ENCODE results near the gene EIF2B2.
"Not testable (repeated sequence)": the region's sequence is repeated elsewhere in the genome, so short reads cannot be mapped to it uniquely, and the experiment has no call there.

The EIF2B2 gene

DNA sequence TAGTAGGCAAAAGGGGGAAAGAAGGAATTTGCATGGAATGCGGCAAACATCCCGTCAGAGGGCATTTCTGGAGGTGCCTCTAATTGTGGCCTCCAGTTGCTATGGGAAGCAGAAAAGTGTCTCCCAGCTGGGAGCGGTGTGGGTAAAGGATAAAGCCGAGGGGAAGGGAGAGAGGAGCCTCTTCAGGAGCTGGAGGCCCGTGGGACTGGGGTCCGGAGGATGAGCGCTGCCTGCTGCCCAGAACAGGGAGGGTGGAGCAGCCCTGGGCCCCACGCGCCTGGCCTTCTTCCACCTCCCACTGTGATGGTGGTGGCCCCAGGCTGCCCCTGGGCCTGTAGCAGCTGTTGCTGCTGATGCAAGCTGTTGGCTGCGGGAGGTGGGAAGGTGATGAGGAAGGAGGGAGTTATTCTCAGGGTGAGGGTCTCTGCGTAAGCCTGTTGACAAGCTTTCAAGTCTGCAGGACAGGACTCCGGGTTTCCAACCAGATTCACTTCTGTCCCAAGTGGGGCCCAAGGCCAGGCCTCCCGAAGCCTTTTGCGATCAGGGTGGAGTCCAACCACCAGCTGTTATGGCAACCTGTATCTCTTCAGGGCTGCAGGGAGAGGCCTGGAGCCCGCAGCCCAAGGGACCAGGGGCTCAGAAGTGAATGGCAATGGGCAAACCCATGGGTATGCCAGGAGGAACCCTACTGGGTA is 28.2 kb upstream of the EIF2B2 start:
- no peak for DNase-seq

DNA sequence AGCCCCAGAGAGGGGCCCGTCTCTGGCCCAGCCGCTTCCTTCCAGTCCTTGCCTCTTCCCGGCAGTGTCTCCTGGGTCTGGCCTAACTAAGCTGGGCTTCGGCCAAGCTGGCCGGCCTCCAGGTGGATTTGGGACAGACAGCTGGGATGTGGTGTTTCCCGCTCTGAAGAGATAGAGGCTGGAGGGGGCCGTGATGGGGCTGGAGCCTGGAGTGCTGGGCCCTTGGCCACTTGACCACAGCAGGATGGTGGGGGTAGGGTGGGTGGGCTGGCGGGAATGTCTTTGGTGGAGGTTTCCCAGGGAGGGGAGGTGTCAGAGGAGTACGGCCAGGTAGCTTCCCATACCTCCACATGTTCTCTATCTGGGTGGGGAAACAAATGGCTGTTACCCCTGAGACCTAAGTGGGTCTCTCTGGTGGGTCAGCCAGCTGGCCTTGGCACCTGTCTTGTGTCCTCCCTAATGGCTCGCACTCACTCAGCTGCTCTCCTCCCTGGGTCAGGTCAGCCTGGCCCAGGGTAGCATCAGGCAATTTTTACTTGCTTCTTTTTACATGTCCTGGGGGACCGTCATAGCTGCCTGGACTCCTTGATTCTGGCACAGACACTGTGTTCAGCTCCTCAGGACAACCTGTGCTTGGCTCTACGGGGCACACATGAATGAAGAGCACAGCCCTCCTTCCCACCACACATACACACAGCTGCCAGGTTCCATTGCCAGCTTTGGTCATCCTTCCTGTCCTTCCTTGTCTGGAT is 27.5 kb upstream of the EIF2B2 start:
- DNase-seq = no peak

DNA sequence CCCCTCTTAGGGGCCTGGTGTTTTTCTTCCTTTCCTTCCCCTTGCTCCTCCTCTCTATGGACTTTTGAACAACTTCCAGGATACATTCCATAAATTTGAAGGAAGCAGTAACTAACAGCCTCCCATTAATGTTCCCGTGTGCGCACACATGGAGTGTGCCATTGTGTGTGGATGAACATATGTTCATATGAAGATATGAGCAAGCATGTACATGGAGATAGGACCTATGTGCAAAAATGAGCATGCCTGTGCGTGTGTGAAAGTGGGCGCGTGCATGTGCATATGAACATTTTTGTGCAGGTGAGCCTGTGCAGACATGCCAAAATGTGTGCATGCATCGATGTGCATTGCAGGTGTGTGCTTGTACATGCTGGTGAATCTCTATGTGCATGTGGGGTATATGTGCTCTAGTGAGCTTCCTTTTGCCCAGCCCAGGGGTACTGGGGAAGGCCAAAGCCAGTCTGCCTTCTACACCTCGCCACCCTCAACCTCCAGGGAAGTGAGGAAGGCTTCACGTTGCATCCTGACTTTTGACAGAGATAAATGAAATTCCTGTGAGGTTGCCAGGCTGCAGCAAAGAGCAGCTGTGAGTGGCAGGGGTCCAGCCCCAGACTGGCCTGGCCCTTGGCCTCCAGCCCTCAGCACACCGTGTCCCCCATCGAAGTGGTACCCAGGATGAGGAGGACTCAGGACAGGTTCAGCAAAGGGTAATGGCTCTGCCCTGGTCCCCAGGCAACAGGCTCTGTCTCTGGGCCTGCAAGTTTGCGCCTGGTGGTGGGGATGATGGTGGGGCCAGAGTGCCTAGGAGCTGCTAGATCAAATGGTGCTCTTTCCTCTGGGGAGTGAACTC is 26.2 kb upstream of the EIF2B2 start:
- DNase-seq = no peak

DNA sequence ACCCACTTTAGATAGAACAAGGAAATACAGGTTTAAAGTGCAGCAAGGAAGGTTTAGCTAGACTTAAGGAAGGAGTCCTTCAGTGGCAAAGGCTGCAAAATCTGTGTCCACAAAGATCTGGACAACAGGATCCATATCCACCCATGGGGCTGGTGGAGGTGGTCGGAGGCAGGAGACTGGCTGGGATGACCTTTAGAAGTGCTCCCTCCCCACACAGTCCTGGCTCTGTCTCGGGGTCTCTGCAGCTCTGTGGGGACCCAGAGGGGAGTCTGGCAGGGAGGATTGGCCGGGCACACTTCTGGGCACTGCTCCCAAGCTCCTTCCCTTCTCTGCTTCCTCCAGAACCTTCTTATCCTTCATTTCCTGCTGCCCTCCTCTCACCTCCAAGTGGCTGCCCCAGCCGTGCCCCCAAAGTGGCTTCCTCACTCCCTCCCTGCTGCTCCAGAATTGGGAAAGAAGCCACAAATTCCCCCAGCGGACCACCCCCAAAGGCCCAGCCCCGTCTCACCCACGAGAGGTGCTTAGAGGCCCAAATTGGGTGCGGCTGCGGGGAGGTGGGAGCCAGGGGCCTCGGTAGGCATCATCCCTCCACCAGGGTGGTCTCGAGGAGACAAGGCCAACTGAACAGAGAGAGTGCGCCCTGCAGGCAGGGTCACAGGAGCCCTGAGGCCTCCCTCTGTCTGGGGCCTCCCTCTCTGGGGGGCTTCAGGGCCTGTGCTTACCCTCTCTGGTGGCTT is 25.4 kb upstream of the EIF2B2 start:
- no peak for DNase-seq

DNA sequence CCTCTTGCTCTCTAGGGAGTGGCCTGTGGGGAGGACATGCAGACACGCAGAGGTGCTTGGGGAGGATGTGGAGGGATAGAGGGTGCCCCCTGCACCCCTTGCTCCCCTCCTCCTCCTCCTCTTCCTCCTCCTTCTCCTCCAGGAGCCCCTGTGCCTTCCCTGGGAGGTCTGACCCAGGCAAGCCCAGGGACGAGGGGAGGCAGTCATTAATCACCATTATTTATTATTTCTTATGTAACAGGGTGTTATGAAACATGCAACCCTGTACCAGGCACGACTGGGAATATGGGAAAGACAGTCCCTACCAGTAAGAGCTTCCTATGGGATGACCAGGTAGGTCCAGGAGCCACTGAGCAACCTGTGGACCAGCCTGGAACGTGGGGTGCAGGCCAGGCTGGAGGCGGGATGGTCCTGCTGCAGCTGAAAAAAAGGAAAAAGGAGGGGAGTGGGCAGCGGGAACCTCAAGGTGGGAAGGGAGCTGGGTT is 24.8 kb upstream of the EIF2B2 start:
- no peak for DNase-seq

DNA sequence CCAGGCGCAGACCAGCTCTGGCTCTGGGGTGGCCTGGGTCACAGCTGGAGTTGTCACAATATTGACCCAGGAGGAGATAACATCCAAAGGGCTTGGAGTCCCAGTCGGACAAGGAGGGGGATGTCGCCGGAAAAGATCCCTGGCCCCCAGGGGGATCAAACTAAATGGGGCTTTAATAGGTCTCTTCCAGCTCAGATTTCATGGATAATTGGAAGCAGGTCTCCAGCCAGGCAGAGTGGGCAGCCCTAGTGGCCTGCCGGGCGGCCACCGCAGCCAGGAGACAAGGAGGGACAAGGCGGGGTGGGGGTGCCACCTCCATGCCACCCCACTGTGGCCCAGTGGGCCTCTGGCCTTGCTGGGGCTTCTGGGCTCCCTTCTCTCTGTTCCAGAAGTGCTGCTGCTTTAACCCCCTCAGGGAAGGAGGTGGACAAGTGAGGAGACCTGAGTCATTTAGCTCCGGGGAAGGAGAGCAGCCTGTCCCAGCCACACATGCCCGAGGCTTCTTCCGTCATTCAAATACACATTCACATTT is 24.2 kb upstream of the EIF2B2 start:
- no peak for DNase-seq

DNA sequence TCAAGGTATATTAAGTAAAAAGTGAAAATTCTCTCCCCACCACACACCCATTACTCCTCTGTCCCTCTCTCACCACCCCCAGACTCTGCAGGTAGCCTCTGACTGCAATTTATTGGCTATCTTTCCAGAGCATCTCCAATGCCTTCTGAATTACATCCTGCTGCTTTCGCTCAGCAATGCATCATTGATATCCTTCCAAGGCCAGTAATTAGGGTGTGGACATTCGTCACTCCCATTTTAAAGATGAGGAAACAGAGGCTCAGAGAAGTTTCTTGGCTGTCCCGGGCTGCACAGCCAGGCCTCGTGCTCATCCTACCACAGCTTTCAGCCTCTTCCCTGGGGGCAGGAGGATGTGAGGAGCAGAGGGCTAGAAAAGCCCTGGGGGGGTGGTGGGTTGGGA is 23.7 kb upstream of the EIF2B2 start:
- DNase-seq = no peak

DNA sequence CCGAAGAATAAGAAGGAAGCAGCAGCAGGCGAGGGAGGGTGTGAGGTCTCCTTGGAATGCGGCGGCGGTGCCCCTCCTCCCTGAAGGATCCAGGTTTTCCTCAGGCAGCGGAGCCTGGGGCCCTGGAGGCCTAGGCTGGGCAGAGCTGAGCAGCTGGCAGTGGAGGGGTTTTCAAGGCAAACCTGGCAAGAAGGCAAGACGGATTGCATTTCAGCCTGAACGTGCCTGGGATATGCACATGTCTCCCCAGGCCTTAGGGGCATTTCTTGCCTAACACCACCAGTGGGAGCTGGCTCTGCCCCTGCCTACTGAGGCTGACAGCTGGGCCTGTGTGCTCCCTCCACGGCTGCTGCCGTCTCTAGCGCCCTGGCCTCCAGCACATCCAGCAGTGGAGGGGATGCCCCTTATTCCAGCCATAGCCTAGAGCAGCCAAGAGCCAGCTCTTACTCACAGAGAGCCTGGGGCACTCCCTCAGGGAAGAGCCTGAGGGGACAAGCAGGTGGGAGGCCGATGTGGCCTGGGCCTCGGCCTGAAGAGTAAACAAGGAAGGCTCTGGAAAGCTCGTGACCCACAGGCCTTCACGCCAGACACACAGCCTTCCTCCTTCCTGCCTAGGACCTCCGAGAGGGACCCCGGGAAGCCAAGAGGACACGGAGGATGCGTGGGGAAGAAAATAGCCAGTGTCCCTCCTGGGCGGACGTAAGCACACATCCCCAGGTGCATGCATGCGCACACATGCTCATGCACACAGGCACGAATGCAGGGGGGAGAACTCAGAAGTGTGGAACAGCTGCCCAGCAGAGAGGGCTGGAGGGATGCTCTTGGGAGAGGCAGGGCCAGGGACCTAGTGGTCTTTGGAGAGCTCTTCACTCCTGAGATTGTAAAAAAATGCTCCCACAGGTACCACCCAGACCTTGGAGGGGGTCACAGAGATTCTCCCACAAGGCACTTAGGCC is 23.0 kb upstream of the EIF2B2 start:
- DNase-seq = no peak

DNA sequence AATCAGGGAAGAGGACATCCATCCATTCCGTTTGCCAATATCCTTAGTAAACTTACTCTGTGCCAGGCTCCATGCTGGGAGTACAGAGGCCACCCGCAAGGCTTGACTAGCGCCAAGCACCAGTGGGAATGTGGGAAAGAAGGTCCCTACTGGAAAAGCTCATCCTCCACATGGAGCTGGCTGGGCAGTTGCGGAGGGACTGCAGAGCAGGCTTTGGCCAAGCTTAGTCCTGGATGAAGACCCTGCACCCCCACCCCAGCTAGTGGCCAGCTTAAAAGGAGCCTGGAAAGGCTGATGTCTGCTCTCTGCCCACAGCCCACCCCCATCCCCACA is 22.4 kb upstream of the EIF2B2 start:
- no peak for DNase-seq

DNA sequence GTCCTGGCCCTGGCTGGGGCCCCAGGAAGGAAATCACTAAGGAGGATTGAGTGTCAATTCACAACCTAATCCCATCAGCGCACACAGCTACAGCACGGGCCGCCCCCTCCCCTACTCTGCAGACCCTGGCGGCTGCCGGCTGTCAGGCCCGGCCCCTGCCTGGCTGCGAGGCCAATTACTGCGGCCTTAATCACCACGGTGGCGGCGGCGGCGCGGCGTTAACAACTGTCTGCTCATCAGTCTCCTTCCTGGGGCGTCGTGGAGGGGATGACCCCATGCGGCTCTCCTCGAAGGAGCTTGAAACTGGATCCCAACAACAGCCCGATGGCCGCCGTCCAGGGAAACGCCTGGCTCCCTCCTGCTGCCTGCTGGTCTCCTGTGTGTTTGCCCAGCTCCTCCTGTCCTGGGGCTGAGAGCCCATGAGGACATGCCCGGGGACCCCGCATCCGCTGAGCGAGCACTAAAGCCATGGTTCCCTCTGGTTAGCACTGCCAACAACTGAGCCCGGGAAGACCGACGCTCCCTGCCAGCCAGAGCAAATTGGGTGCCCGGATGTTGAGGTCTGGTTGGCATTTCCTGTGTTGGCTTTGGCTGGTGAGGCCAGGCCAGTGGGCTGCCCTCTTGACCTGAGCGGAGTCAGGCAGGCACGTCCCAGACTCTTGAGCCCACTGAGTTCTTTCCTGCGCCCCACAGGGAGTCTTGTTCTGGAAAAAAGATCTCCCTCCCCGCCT is 21.8 kb upstream of the EIF2B2 start:
- DNase-seq = no peak

DNA sequence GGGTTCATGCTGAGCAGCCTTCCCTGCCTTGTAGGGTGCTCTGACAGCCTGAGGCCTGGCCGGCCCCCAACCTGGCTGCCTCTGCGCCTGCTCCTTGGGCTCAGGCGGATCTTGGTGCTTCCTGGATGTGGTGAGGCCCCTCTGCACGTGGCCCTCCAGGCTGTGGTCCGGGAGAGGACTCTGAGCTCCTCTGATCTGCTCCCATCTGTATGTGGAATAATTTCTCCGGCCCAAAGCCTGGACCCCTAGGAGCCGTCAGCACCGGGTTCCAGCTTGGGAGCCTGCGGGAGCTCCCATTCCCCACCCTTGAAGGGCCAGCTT is 21.3 kb upstream of the EIF2B2 start:
- no peak for DNase-seq

DNA sequence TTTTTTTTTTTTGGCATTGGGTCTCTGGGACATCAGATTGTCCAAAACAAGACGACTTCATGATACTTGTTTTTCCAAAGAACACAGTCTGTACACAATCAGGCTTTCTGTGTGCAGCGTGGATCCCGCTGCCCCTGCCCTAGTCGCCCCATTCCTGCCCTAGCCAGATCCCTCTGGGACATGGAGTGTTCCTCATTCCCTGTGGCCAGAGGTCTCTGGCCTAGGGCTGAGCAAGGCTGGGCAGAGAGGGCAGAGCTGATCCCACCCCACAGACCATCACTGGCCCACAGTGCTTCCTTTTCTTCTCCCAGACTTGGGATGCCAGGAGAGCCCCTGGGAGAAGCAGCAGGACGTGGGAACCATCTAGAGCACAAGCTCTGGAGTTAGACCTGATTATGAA is 20.9 kb upstream of the EIF2B2 start:
- no peak for DNase-seq

DNA sequence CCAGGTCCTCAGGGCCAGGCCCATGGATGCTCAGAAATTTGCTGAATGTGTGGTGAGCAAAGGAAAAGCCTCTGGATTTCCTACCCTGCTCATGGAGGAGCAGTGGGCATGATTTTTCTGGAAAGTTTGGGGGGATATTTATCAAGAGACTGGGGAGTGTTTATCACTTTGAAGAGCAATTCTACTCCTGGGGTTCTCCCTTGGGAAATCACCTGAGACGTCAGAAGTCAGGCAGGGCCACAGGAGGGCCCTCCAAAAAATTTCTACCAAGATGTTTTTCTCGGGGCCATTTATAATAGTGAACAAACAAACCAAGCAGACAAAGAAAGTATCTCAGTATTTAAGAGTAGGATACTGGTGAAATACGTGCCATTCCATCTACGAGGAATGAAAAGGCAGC is 20.1 kb upstream of the EIF2B2 start:
- no peak for DNase-seq

DNA sequence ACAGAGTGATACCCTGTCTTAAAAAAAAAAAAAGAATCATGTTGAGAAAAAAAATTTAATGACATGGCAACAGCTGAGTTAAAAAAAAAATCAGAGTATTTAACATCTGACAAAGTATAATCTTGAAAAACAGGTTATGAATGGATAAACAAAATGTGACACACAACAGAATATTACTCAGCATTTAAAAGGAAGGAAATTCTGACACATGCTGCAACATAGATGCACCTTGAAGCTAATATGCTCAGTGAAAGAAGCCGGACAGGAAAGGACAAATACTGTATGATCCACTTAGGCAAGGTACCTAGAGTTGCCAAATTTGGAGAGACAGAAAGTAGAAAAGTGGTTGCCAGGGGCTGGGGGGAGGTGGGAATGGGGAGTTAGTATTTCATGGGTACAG is 19.4 kb upstream of the EIF2B2 start:
- no peak for DNase-seq

DNA sequence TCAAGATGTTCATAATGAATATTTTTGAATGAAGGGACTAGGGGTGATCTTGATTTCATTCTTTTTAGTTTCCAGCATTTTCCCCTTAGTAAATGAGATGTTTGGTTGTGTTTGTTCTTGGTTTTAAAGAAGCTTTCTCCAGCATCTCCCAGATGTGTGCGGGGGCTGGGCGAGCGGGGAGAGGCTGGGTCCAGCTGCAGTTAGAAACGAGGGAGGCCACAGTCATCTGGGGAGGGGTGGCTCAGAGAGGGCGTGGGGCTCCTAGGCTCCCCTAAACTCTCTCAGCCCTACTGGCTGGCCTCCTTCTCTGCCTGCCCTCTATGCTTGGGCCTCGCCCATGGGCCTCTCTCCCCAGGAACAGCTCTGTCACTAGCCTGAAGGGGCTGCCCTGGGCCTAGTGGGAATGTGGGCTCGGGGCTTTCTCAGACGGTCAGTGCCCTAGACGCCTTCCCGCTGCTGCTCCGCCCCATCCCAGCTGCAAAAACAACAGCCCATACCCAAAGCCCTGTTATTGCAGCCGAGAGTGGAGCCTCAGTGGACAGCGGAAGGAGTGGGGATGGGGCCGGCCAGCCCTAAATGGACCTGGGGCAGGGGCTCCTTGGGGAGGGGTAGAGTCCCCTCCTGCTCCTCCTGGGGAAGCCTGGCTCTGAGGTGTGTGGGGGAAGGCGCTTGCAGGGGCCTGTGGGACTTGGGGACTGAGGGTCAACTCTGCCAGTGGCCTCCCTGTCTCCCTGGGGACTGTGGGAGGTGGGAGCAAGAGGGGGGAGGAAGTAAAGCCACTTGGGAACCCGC is 18.3 kb upstream of the EIF2B2 start:
- DNase-seq = no peak

DNA sequence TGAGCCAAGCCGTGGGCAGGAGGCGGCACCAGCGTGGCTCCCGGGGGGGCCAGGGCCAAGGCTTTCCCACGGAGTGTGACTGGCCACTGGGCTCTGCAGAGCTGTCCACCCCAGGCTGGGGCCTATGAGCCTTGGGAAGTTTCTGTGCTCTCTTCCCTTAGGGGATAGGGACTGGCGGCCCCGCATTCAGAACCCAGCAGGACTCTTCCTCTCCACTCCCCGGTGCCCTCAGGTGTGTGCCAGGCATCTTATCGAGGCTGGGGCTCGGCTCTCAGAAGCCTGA is 17.8 kb upstream of the EIF2B2 start:
- DNase-seq = no peak

DNA sequence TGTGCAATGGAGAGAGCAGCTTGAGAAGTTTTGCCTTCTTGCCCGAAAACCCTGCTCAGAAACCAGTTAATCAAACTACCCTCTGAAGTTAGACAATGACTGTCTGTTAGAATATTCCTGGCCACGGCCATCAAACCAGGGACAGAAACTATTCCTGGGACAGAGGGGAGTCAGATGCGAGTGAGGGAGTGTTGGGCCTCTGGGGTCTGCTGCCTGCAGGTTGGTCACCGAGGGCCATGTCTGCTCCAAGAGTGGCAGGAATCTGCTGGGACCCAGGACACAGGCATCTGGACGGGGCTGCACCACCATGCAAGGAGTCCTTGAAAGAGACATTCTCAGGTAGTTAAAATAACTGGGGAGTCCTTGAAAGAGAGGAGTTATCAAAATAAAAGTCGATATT is 16.9 kb upstream of the EIF2B2 start:
- no peak for DNase-seq

DNA sequence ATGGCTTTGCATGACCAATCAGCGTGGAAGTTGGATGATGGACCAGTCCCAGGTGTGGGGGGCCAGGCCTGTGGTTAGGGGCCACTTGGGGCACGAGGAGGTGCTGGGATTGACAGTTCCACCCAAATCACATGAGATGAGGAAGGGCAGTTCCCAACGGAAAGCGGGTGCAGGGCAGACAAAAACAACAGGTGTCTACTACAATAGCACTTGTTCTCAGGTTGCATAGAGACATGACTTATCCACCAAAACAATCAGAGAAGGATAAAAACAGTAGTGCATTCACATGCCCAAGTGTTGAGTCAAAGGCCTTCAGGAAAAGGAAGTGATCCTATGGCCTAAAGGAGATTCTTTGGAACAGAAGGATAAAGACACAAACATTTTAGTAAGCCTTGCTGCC is 14.6 kb upstream of the EIF2B2 start:
- no peak for DNase-seq

DNA sequence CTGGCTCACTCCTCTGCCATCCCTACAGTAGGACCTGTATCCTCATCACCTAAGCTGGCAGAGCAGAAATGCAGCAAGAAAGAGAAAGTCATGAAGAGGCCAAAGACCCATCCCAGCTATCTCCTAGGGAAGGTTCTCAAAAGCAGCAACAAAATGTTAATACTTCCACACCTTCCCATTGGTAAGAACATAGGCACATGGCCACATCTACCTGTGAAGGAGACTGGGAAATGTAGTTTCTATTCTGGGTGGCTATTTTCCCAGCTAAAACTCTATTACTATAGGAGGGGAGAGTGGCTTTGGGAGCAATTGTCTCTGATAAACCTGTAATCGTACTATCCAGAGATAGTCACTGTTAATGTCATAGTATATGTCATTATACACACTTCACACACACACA is 13.7 kb upstream of the EIF2B2 start:
- DNase-seq = no peak

DNA sequence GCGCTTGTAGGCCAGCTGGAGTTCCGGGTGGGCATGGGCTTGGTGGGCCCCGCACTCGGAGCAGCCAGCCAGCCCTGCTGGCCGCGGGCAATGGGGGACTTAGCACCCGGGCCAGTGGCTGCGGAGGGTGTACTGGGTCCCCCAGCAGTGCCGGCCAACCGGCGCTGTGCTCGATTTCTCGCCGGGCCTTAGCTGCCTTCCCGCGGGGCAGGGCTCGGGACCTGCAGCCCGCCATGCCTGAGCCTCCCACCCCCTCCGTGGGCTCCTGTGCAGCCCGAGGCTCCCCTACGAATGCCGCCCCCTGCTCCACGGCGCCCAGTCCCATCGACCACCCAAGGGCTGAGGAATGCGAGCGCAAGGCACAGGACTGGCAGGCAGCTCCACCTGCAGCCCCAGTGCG is 8.5 kb upstream of the EIF2B2 start:
- DNase-seq = not testable (repeated sequence)

DNA sequence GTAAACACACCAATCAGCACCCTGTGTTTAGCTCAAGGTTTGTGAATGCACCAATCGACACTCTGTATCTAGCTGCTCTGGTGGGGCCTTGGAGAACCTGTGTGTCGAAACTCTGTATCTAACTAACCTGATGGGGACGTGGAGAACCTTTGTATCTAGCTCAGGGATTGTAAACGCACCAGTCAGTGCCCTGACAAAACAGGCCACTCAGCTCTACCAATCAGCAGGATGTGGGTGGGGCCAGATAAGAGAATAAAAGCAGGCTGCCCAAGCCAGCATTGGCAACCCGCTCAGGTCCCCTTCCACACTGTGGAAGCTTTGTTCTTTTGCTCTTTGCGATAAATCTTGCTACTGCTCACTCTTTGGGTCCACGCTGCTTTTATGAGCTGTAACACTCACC is 6.9 kb upstream of the EIF2B2 start:
- not testable (repeated sequence) for DNase-seq
